ENCODE results near the gene FAM114A1.
"Not testable (repeated sequence)": the region's sequence is repeated elsewhere in the genome, so short reads cannot be mapped to it uniquely, and the experiment has no call there.

Gene FAM114A1

DNA sequence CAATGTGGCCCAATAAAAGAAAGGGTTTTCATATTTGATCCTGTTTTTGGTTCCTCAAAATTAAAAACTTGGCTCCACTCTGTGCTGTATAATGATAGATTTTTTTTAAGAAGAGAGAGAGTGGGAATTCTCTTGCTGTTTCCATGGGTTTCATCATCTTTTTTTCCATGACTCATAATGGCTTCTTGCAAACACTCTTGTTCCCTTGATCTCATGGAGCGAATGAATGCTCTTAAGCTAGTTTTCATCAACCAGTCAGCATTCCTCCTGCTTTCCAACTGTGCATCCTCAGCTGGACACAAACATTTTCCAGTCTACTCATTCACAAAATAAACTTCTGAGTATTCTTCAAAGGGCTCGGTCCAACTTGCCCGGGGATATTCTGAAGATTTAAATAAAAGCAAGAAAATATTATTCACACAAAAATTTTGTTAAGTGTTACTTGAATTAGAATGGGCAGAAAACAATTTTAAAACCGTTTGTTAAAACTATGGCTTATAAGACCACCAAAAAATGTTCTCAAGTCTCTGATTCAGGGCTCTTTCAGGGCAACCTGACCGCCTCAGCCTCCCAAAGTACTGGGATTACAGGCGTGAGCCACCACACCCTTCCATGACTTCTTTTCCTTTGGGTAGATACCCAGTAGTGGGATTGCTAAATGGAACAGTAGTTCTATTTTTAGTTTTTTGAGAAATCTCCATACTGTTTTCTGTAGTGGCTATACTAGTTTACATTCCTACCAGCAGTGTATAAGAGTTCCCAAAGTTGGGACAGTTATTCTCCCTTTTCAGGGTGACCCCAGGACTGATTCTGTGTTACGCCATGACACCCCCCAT lies 99.9 kb downstream of the FAM114A1 start:
- DNase-seq (ENCODE audit: low spot score): no peak

DNA sequence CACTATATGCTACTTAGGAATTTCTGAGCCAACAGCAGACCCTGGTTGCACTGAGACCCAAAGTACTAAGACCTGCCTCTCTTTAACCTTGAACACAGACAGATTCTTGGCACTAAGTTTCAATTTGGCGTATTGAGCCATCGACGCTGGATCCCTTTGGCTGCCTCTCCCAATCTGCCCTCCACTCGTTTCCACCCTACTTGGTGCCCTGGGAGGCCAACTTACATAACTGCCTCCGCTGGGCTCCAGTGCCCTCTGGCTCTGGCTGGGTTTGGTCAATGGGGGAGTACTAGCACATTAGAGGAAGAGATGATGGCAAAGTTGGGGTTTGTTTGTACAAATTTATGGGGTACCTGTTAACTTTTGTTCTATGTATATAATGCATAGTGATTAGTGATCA lies 101.1 kb downstream of the FAM114A1 start:
- DNase-seq (ENCODE audit: low spot score): no peak

DNA sequence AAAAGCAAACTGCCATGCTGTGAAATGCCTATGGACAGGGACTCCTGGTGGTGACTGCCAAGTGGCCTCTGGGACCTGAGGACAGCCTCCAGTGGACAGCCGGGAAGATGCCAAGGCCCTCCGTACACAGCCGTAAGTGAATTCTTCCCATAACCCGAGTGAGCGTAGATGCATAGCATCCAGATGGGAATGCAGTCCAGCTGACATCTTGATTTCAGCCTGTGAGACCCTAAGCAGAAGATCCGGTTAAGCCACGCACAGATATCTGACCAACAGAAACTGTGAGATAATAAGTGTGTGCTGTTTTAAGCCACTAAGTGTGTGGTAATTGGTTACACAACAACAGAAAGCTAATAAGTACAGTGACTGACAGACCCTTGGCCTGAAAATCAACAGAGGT lies 108.7 kb downstream of the FAM114A1 start:
- DNase-seq (ENCODE audit: low spot score): no peak

DNA sequence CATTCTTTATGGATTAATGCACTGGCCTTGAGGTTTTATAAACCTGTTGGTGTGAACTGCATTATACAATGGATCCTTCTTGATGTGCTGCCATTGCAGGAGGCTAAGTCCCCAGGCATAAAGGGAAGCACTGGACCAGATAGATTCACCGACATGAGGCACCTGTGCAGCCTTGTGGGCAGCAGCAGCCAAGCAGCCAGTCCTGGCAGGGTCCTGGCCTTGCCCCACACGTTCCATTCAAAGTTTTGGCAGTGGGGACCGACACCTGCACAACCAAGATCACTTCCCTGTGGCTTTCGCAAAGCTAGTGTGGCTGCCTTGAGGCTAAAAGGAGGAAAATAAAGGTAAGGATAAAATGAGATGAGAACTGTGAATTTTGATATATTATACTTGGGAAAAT lies 111.5 kb downstream of the FAM114A1 start:
- no peak for DNase-seq (ENCODE audit: low spot score)

DNA sequence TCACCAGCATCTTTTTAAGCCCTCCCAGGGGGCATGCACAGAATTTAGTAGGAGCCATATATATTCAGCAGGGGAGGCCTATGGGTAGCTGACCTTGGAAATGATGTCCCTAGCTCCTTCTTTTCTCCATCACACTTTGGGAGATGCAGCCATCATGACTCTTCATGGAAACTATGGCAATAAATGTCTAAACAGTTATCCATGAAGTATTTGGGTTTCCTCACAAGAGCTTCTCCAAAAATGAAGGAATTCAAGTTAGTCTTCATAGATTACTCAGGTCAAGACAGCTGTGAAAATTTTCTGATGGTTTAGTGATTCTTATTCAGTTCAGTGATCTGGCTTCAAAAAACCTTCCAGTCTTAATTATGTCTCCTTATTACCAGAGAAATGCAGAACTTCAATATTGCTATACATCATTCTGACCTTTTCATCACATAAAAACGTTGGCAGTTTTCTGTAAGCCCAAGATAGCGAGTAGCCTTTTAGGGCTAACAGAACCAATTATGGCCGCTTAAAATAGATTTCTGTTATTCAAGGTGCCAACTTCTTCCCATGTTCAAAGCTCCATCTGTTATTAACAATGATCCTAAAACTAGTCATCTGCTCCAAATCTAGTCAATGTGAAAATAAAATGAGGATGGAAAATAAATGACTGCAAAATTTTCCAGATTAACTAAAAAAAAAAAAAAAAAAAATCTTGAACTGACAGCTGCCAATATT lies 112.1 kb downstream of the FAM114A1 start:
- no peak for DNase-seq (ENCODE audit: low spot score)

DNA sequence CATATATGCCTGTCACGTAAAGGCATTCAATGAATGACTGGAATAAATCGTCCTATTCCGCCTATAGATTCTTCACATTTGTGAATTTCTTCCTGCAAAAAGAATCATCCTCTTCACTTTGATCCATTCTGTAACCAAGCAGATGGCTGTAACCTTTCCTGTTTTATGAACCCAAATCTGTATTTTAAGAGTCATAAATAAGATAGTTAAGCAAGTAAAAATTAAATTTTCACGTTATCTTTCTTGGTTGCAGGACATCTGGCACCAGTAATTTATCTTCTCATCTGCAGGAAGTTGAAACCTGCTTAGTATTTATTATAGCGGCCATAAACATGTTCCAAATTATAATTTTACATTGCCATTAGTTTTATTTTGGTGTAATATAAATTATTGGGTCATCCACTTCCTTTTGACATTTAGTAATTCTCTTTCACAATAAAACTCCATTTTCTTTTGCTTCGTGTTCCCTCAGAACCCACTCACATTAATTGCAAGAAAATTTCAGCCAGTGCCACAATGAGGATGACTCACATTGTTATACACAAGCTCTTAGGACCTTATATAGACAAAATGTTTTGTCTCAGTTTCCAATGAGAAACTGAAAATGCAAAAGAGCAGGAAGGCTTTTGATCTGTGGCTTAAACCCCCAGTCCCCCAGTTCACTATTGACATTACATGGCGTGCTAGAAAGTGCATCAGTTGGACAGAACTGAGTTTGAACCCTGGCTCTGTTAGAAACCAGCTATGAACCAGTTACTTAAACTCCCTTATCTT lies 113.5 kb downstream of the FAM114A1 start:
- DNase-seq (ENCODE audit: low spot score): no peak

DNA sequence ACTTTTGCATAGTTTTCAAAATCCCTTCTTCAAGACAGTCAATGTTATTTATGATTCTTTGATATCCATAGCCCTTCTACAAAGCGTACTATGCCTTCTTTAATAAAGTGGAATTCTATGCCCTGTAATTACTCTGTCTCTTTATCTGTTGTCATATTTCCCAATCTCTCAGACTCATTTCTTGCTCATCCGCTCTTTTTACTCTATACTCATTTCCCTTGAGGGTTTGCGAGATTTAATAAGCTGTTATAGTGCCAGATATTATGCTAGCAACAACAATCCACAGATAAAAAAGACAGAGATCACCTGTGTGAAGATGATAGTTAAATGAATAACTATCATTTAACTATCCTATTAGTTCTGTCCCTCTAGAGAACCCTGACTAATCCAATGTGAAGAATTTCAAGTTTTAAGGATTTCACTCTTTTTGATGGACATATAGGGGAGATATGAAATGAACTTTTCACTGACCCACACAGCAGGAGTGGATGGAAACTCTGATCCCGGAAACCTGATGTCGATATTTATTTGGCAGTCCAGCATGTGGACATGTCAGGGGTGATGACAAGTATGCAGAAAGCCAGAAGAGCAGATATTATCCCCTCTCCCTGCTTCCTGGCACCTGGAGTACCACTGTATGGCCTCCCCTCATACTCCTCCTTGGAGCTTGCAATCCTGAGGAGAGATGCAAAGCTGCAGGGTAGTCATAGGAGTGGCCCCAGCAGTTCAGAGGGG lies 114.9 kb downstream of the FAM114A1 start:
- no peak for DNase-seq (ENCODE audit: low spot score)

DNA sequence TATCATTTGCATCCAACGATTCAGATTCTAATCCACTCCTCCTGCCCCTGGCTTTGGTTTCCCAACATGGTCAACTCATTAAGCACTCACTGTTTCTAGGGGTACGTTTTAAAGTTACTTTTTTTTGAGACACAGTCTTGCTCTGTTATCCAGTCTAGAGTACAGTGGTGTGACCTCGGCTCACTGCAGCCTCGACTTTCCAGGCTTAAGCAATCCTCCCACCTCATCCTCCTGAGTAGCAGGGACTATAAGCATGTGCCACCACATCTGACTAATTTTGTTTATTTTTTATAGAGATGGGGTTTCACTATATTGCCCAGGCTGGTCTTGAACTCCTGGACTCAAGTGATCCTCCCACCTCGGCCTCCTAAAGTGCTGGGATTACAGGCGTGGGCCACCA lies 115.7 kb downstream of the FAM114A1 start:
- DNase-seq (ENCODE audit: low spot score): no peak

DNA sequence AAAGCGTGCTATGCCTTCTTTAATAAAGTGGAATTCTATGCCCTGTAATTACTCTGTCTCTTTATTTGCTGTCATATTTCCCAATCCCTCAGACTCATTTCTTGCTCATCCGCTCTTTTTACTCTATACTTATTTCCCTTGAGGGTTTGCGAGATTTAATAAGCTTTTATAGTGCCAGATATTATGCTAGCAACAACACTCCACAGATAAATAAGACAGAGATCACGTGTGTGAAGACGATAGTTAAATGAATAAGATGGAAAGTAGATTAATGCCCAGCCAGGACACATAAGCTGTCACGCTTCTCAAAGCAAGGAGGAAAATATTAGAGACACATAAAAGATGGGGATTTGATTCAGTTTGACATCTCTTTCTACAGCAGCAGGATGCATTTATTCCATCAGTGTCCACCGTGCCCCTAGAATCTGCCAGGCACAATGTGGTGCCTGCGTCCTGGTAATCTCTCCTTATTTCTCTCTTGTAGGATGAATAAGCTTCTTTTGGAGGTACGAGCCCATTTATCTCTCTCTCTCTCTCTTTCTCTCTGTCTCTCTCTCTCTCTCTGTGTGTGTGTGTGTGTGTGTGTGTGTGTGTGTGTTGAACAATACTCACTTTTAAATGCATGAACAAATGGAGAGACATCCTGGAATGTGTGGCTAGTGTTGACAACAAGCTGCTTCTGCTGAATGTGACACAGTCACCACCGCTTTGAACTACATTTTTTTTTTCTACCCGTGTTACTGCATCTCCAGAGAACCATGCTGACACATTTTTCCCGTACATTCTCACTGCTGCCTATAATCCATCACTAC lies 116.4 kb downstream of the FAM114A1 start:
- peak; percentile 25 for DNase-seq (ENCODE audit: low spot score)

DNA sequence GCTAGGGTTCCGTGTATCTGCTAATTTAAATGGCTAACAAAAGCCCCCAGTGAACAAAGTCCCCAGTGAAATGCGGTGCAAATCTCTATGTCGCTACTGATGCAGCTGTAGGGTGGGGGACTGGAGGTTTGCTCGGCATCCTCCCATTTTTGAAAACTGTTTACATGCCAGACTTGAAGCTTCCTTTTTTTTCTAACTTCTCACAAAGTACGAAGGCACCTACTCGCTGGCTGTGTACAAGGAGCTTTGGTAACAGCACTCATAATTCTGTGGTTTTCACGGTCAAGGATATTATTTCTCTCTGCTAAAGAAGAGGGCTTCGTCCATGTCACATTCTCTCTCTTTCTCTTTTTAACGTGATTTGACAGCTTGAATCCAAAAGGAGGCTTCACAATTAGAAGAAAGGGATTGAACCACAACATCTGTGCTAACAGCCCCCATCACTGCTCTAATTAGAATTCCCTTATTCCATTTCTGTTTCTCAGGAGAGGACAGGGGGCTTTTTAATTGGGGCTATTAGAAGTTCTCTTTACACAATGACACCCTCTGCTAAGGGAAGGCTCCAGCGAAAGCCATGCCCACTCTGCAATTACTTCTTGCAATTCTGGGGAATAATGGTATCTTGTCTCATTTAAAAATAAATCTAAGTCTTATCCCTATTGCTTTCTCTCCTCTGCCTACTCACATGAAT lies 117.9 kb downstream of the FAM114A1 start:
- DNase-seq (ENCODE audit: low spot score): no peak

DNA sequence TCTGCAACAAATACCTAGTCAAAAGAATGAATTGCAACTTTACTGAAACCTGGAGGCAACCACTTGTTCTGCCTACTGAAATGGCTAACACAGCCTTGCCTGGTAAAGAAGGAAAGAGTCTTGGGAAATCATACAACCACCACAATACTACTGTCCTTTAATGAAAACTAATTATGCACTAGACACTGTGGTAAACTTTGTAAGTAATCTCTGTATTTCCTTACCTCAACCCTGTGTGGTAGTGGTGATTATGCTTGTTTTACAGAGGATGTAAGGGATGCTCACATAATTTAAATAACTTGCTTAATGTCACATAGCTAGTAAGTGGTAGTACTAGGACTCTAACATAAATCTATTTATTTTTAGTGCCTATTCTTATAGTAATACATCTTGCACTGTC lies 119.9 kb downstream of the FAM114A1 start:
- DNase-seq (ENCODE audit: low spot score): no peak

DNA sequence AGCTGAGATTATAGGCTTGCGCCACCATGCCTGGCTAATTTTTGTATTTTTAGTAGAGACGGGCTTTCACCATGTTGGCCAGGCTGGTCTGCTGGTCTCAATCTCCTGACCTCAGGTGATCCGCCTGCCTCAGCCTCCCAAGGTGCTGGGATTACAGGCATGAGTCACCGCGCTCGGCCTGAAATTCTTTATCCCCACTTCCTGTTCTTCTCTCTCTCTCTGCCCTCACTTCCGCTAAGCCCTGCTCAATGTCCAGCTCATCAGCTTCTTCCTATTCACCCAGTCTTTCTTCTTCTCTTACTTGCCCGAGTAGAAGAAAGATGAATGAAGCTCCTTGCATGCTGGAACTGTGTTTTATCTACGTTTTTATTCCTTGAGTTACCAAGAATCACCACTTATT lies 120.7 kb downstream of the FAM114A1 start:
- not testable (repeated sequence) for DNase-seq (ENCODE audit: low spot score)

DNA sequence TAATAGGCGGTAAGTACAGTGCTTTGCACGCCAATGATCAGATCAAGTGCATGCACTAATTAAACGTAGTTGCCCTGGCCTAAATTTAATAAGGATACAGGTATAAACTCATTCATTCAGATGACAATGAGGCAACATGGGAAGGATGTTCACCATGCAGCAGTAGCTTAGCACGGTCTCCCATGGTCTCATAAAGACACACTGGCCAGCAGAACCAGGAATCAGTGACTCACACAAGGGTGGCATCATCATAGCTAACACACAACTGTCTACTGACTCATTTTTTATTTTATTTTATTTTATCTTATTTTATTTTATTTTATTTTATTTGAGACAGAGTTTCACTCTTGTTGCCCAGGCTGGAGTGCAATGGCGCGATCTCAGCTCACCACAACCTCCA lies 121.9 kb downstream of the FAM114A1 start:
- DNase-seq (ENCODE audit: low spot score): no peak

DNA sequence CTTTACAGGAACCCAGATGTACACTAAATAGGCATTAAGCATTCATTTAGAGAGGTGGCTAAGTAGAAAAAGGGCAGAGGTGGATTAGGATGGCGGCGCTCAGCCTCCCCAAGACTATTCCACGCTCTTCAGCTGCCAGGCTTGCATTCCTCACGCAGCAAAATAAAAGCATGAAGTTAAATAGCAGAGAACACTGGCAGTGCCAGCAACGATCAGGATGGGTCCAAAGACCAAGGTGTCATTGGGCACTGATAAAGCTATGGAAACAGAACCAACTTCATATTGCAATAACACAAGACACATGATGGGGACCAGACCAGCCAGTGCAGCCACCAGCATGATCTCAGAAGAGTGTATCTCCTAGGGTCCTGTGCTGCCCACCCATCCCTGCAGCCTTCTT lies 122.6 kb downstream of the FAM114A1 start:
- no peak for DNase-seq (ENCODE audit: low spot score)

DNA sequence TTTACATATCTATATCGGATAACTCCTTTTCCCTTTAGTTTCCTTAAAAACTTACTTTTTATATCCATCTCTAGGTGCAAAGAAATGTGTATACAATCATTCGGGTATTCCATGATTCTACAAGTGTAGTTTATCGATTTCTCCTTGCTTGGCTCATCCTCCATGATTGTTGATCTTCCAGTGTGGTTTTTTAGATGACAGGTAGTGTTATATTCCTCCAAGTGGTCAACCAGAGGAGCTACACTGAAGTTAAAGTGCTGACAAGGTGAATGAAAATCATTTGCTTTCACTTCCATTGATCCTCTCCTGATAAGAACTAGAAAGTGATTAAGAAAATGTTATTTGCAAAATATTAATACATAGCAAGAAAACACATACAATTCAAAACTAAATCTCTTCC lies 126.1 kb downstream of the FAM114A1 start:
- no peak for DNase-seq (ENCODE audit: low spot score)

DNA sequence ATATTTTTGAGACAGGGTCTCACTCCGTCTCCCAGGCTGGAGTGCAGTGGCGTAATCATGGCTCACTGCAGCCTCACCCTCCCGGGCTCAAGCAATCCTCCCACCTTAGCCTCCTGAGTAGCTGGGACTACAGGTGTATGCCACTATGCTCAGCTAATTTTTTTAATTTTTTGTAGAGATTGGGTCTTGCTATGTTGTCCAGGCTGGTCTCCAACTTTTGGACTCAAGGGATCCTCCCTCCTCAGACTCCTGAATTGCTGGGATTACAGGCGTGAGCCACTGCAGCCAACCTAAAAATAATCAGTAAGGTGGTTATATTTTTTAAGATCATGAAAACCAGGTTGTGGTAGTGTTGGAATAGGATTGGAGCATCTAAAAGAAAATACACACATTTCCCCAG lies 126.5 kb downstream of the FAM114A1 start:
- DNase-seq (ENCODE audit: low spot score): no peak
